Thyroid gland (tissue), 4 donors: Measurements from ENCODE around the gene DCANP1. TPM values are rescaled to one million over a fixed set of nuclear protein-coding genes. Genes with fewer than 3 reads are reported as not detected.

Experiments used
- DNase-seq, 2 donors: peaks; one replicate each; pipeline ENCODE4 v3.0.0-alpha.2; 2019
- H3K27ac ChIP-seq, 3 donors: fragments of 200-600 bp; sonication (generic); 1 replicate in 2 of 3; 2 replicates in 1 of 3; pipeline ENCODE4 v1.5.1; 2016 to 2019; ENCODE audit warnings: mild to moderate bottlenecking in 1 of 3, moderate library complexity in 1 of 3
- H3K27me3 ChIP-seq: fragments of 200-600 bp; sonication (generic); one replicate; pipeline ENCODE4 v1.5.1; 2019
- H3K36me3 ChIP-seq, 2 donors: fragments of 200-600 bp; sonication (generic); one replicate each; pipeline ENCODE4 v1.5.1; 2016 to 2019
- H3K4me1 ChIP-seq, 2 donors: fragments of 200-600 bp; sonication (generic); one replicate each; pipeline ENCODE4 v1.5.1; 2017 to 2019
- H3K4me3 ChIP-seq, 3 donors: fragments of 200-600 bp; sonication (generic); replicated peaks in 1 of 3; 1 replicate in 2 of 3; 2 replicates in 1 of 3; pipeline ENCODE4 v1.5.1; 2016; ENCODE audit warnings: mild to moderate bottlenecking in 1 of 3
- H3K9me3 ChIP-seq: fragments of 200-600 bp; sonication (generic); one replicate; pipeline ENCODE4 v1.5.1; 2017
- CTCF ChIP-seq, 6 experiments: fragments of 200-600 bp in 3 of 6; fragments of 450-650 bp in 3 of 6; sonication (generic) in 3 of 6; IDR thresholded peaks; one replicate each; pipeline ENCODE4 v1.5.1; 2016 to 2019; ENCODE audit warnings: antibody characterized with exemption in 6 of 6, mild to moderate bottlenecking in 2 of 6, inconsistent platforms in 1 of 6, moderate library complexity in 1 of 6
- POLR2A ChIP-seq, 2 donors: fragments of 450-650 bp; IDR thresholded peaks; one replicate each; pipeline ENCODE4 v1.6.1; 2017; ENCODE audit warnings: antibody characterized with exemption in 2 of 2, mild to moderate bottlenecking in 2 of 2, moderate library complexity in 1 of 2
- WGBS, 2 donors: methylation state at CpG; one replicate each; pipeline ENCODE4 v1.1.5; 2017; 5-methylcytosine and 5-hydroxymethylcytosine counted together
- intact Hi-C: fragments of 100-400 bp; cut with DNase I; formaldehyde crosslinking; loops from one replicate; pipeline ENCODE4 v1.15.1; 2023
- total RNA-seq, 4 donors: library from RNA; depleted of rRNA; stranded (reverse); fragments of >200 nt; gene quantifications; one replicate each; pipeline ENCODE4 v1.2.3, GENCODE V29; 2016

DCANP1 gene
- total RNA-seq, 4 donors from 2014 or later: not detected

DNA sequence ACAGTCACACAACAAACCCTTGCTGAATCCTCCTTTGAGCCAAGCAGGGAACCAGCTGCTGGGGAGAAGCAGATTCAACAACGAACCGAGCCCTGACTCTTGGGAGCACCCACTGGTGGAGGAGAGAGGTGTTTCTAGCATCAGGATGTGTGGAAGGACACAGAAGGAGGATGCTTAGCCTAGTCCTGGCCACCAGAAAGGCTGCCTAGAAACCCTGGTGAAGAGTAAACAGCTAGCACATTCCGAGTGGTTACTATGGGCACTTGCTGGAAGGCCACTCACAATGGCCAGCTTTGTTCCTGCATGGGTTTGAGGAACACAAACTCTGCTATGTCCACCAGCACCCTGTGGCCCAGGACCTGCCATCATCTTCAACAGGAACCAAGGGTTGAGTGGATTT, 3.2 kb upstream of the DCANP1 start:
- H3K27me3 ChIP-seq: no peaks in the 10 kb centered on the region
- no peak overlapping the region for H3K4me3 ChIP-seq
- H3K9me3 ChIP-seq: no peaks in the 10 kb centered on the region
- TF ChIP-seq CTCF (IDR thresholded peaks at IDR 0.05) (no peak), POLR2A (IDR thresholded peaks at IDR 0.05) (no peak)
- no peaks in the 10 kb centered on the region for H3K4me1 ChIP-seq
- intact Hi-C loops: no loop called here
- 89 to 92% methylated on average over 3 of the region's 3 CpGs for WGBS, 2 donors
- no peak overlapping the region for H3K27ac ChIP-seq
- no peaks in the 10 kb centered on the region for H3K36me3 ChIP-seq
- DNase-seq: no peak

- H3K36me3 ChIP-seq: no peaks in the 10 kb centered on the region
- WGBS, 2 donors: 94 to 98% methylated on average over 10 to 12 of the region's 12 CpGs
- intact Hi-C loops: no loop called here
- H3K4me1 ChIP-seq: no peaks in the 10 kb centered on the region
- TF ChIP-seq CTCF (IDR thresholded peaks at IDR 0.05) (no peak), POLR2A (IDR thresholded peaks at IDR 0.05) (no peak)
- DNase-seq: no peak
- H3K9me3 ChIP-seq: no peaks in the 10 kb centered on the region
- H3K27ac ChIP-seq: no peak overlapping the region
- no peak overlapping the region for H3K4me3 ChIP-seq
- H3K27me3 ChIP-seq: no peaks in the 10 kb centered on the region
Measured at GRCh38 chr5:135449644-135450043, 2.5 kb upstream of the DCANP1 start.

DNA sequence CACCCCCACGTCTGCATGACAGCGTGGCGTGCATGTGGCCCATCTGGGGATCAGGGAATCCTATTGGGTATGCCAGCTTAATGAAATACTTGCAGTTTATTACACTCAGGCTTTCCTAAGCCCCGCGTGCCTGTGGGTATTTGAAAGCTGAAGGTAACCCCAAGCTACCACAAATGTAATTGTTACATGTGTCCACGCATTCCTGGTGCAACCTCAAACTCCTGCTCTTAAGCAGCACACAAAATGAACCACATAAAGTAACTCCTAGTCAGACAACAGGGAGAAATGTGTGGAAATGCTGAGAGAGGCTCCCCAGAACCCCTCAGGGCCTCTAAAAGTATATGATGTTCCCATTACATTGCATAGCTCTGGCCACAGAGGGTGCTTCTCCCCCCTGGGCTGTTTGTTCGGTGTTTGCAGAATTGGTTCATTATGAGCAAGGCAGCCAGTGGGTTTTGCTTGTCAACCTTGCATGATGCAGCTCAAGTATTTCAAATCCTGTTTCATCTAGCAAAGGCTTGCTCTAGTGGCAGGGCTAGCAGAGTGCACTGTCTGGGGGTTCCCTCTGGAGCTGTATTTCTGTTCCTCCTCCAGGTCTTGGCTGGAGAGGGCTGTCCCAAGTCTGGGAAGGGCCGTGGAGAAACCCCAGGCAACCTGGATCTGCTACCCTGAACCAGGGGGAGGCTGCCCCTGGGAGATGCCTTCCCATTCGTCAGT, 1.8 kb upstream of the DCANP1 start:
- intact Hi-C loops: no loop called here
- no peak for DNase-seq

GRCh38 chr5:135448071-135448739, 1.1 kb upstream of the DCANP1 start:
- intact Hi-C loops: no loop called here
- 77 to 82% methylated on average over 9 of the region's 9 CpGs for WGBS, 2 donors
- no peaks in the 10 kb centered on the region for H3K27me3 ChIP-seq
- no peaks in the 10 kb centered on the region for H3K36me3 ChIP-seq
- H3K4me1 ChIP-seq: no peaks in the 10 kb centered on the region
- no peak for DNase-seq
- H3K9me3 ChIP-seq: no peaks in the 10 kb centered on the region
- no peak overlapping the region for H3K27ac ChIP-seq
- H3K4me3 ChIP-seq: no peak overlapping the region
- TF ChIP-seq CTCF (IDR thresholded peaks at IDR 0.05): no peak
- no peak for TF ChIP-seq POLR2A (IDR thresholded peaks at IDR 0.05)

More for the DNA sequence above, 1.8 kb upstream of the DCANP1 start:
- Histone ChIP-seq H3K27ac (no peak overlapping the region), H3K36me3 (no peaks in the 10 kb centered on the region), H3K9me3 (no peaks in the 10 kb centered on the region), H3K4me1 (no peaks in the 10 kb centered on the region), H3K4me3 (no peak overlapping the region), H3K27me3 (no peaks in the 10 kb centered on the region)
- 81 to 88% methylated on average over 9 of the region's 9 CpGs for WGBS, 2 donors
- no peak for TF ChIP-seq POLR2A (IDR thresholded peaks at IDR 0.05)
- TF ChIP-seq CTCF (IDR thresholded peaks at IDR 0.05): no peak

- TF ChIP-seq POLR2A (IDR thresholded peaks at IDR 0.05) (no peak), CTCF (IDR thresholded peaks at IDR 0.05) (no peak)
- intact Hi-C loops: no loop called here
- Histone ChIP-seq H3K27me3 (no peaks in the 10 kb centered on the region), H3K36me3 (no peaks in the 10 kb centered on the region), H3K4me1 (no peaks in the 10 kb centered on the region), H3K27ac (no peak overlapping the region), H3K9me3 (no peaks in the 10 kb centered on the region), H3K4me3 (no peak overlapping the region)
- DNase-seq: no peak
- WGBS, 2 donors: 74 to 96% methylated on average over 4 to 7 of the region's 7 CpGs
Measured at GRCh38 chr5:135446615-135447014, 533 bp downstream of the DCANP1 start.
